ENCODE measurements around the gene INPP5E. TPM values are rescaled to one million over a fixed set of nuclear protein-coding genes. Genes with fewer than 3 reads are reported as not detected.

The INPP5E gene
- total RNA-seq, 1 donor = 8.3 TPM

GRCh38 chr9:136482046-136482792 is 42.6 kb upstream of the INPP5E start:
- no peaks in the 10 kb centered on the region for H3K27me3 ChIP-seq (ENCODE audit: insufficient read depth, low read length)
- H3K27ac ChIP-seq (ENCODE audit: low read depth, low read length) = peak overlapping the region; percentile 99
- DNase-seq (ENCODE audit: insufficient read length, low spot score, missing footprints) = peak; percentile 88
- H4K20me1 ChIP-seq (ENCODE audit: insufficient read depth, low read length) = peaks cover 53% of the 10 kb centered on the region
- no peak for TF ChIP-seq CTCF (IDR thresholded peaks at IDR 0.05; ENCODE audit: extremely low read depth, low read depth, low read length)
- peak overlapping the region; percentile 98 for H3K4me3 ChIP-seq (ENCODE audit: insufficient read depth, low read length)
- H3K79me2 ChIP-seq (ENCODE audit: insufficient read depth, low read length) = peaks cover 54% of the 10 kb centered on the region
- H3K36me3 ChIP-seq (ENCODE audit: insufficient read depth, low read length) = peaks cover 16% of the 10 kb centered on the region
- H2AFZ ChIP-seq (ENCODE audit: low read length) = peak overlapping the region; percentile 65
- H3K4me2 ChIP-seq (ENCODE audit: insufficient read depth, low read length) = peak overlapping the region; percentile 100
- H3K9me3 ChIP-seq (ENCODE audit: low read depth, low read length) = no peaks in the 10 kb centered on the region
- peaks cover 18% of the 10 kb centered on the region for H3K4me1 ChIP-seq (ENCODE audit: insufficient read depth, low read length)

GRCh38 chr9:136481558-136481957 is 41.9 kb upstream of the INPP5E start:
- H3K4me1 ChIP-seq (ENCODE audit: insufficient read depth, low read length) = peaks cover 18% of the 10 kb centered on the region
- H4K20me1 ChIP-seq (ENCODE audit: insufficient read depth, low read length) = peaks cover 60% of the 10 kb centered on the region
- no peak for TF ChIP-seq CTCF (IDR thresholded peaks at IDR 0.05; ENCODE audit: extremely low read depth, low read depth, low read length)
- peak overlapping the region; percentile 98 for H3K4me3 ChIP-seq (ENCODE audit: insufficient read depth, low read length)
- H2AFZ ChIP-seq (ENCODE audit: low read length) = no peak overlapping the region
- H3K27me3 ChIP-seq (ENCODE audit: insufficient read depth, low read length) = no peaks in the 10 kb centered on the region
- no peak for DNase-seq (ENCODE audit: insufficient read length, low spot score, missing footprints)
- peaks cover 23% of the 10 kb centered on the region for H3K36me3 ChIP-seq (ENCODE audit: insufficient read depth, low read length)
- peak overlapping the region; percentile 99 for H3K27ac ChIP-seq (ENCODE audit: low read depth, low read length)
- peak overlapping the region; percentile 100 for H3K4me2 ChIP-seq (ENCODE audit: insufficient read depth, low read length)
- no peaks in the 10 kb centered on the region for H3K9me3 ChIP-seq (ENCODE audit: low read depth, low read length)
- peaks cover 61% of the 10 kb centered on the region for H3K79me2 ChIP-seq (ENCODE audit: insufficient read depth, low read length)

- Histone ChIP-seq H3K79me2 (ENCODE audit: insufficient read depth, low read length) (peaks cover 98% of the 10 kb centered on the region), H2AFZ (ENCODE audit: low read length) (no peak overlapping the region), H3K4me1 (ENCODE audit: insufficient read depth, low read length) (peaks cover 3% of the 10 kb centered on the region), H3K4me2 (ENCODE audit: insufficient read depth, low read length) (no peak overlapping the region), H3K9me3 (ENCODE audit: low read depth, low read length) (no peaks in the 10 kb centered on the region), H3K27me3 (ENCODE audit: insufficient read depth, low read length) (no peaks in the 10 kb centered on the region), H4K20me1 (ENCODE audit: insufficient read depth, low read length) (peaks cover 87% of the 10 kb centered on the region), H3K27ac (ENCODE audit: low read depth, low read length) (no peak overlapping the region), H3K4me3 (ENCODE audit: insufficient read depth, low read length) (no peak overlapping the region), H3K36me3 (ENCODE audit: insufficient read depth, low read length) (peaks cover 70% of the 10 kb centered on the region)
- no peak for TF ChIP-seq CTCF (IDR thresholded peaks at IDR 0.05; ENCODE audit: extremely low read depth, low read depth, low read length)
- no peak for DNase-seq (ENCODE audit: insufficient read length, low spot score, missing footprints)
Measured at GRCh38 chr9:136476369-136477150, 36.9 kb upstream of the INPP5E start.

Data from osteoblast (primary cell).